ENCODE data around the gene FLT4. TPM values are rescaled to one million over a fixed set of nuclear protein-coding genes. Genes with fewer than 3 reads are reported as not detected.

Gene FLT4
- total and polyA plus RNA-seq, 9 of the 15 experiments (the other 6 are each of a cell fraction or from before 2014, with no cell fraction given), result 0.01 to 0.42 (median 0.14) TPM; not detected in 2

DNA sequence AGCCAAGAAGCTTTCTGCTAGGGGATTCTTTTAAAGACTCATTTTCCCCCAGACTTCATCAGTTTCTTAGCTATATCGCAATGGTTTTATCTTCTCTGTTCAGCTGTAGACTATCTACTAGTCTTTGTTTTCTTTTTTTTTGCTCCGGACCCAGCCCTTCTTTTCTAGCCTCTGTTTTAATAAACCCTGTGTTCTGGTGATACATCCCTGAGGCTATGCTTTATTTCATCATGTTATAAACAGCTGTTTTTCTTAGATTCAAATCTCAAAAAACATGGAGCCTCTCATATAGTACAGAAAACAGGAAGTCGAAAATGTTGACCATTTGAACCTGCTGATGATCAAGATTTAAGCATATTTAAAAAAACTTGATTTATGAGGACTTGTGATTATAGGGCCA, 95.9 kb downstream of the FLT4 start (continued):
- TF ChIP-seq FOXM1 (IDR thresholded peaks at IDR 0.05; ENCODE audit: low read depth) (peak; percentile 60; the same call in 1 of the 2 replicates), FOXM1 (CRISPR knock-in tag; IDR thresholded peaks at IDR 0.05; ENCODE audit: low read depth) (no peak), ARID2 (IDR thresholded peaks at IDR 0.05) (no peak), ARHGAP35 (IDR thresholded peaks at IDR 0.05; ENCODE audit: partially characterized antibody) (no peak), ZNF263 (CRISPR knock-in tag; IDR thresholded peaks at IDR 0.05; ENCODE audit: borderline replicate concordance) (no peak), TOE1 (IDR thresholded peaks at IDR 0.05; ENCODE audit: borderline replicate concordance) (no peak), TOE1 (CRISPR knock-in tag; IDR thresholded peaks at IDR 0.05; ENCODE audit: borderline replicate concordance, low read depth) (no peak), PHB (CRISPR knock-in tag; IDR thresholded peaks at IDR 0.05) (no peak), SIRT6 (IDR thresholded peaks at IDR 0.05; ENCODE audit: low read depth, low read length) (no peak), KLF13 (tag; IDR thresholded peaks at IDR 0.05; ENCODE audit: borderline replicate concordance, low read depth) (no peak), POLR2B (IDR thresholded peaks at IDR 0.05; ENCODE audit: low read depth, partially characterized antibody) (no peak), ZNF778 (CRISPR knock-in tag; IDR thresholded peaks at IDR 0.05) (no peak)
- TF ChIP-seq, protein P1, sequence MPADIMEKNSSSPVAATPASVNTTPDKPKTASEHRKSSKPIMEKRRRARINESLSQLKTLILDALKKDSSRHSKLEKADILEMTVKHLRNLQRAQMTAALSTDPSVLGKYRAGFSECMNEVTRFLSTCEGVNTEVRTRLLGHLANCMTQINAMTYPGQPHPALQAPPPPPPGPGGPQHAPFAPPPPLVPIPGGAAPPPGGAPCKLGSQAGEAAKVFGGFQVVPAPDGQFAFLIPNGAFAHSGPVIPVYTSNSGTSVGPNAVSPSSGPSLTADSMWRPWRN (IDR thresholded peaks at IDR 0.05; ENCODE audit: low read depth), result no peak
- TF ChIP-seq, protein P2, sequence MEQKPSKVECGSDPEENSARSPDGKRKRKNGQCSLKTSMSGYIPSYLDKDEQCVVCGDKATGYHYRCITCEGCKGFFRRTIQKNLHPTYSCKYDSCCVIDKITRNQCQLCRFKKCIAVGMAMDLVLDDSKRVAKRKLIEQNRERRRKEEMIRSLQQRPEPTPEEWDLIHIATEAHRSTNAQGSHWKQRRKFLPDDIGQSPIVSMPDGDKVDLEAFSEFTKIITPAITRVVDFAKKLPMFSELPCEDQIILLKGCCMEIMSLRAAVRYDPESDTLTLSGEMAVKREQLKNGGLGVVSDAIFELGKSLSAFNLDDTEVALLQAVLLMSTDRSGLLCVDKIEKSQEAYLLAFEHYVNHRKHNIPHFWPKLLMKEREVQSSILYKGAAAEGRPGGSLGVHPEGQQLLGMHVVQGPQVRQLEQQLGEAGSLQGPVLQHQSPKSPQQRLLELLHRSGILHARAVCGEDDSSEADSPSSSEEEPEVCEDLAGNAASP (IDR thresholded peaks at IDR 0.05), result no peak
- TF ChIP-seq, protein P3, sequence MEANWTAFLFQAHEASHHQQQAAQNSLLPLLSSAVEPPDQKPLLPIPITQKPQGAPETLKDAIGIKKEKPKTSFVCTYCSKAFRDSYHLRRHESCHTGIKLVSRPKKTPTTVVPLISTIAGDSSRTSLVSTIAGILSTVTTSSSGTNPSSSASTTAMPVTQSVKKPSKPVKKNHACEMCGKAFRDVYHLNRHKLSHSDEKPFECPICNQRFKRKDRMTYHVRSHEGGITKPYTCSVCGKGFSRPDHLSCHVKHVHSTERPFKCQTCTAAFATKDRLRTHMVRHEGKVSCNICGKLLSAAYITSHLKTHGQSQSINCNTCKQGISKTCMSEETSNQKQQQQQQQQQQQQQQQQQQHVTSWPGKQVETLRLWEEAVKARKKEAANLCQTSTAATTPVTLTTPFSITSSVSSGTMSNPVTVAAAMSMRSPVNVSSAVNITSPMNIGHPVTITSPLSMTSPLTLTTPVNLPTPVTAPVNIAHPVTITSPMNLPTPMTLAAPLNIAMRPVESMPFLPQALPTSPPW (CRISPR knock-in tag; IDR thresholded peaks at IDR 0.05), result no peak; the same call in 1 of the 2 replicates
- TF ChIP-seq, protein P4, sequence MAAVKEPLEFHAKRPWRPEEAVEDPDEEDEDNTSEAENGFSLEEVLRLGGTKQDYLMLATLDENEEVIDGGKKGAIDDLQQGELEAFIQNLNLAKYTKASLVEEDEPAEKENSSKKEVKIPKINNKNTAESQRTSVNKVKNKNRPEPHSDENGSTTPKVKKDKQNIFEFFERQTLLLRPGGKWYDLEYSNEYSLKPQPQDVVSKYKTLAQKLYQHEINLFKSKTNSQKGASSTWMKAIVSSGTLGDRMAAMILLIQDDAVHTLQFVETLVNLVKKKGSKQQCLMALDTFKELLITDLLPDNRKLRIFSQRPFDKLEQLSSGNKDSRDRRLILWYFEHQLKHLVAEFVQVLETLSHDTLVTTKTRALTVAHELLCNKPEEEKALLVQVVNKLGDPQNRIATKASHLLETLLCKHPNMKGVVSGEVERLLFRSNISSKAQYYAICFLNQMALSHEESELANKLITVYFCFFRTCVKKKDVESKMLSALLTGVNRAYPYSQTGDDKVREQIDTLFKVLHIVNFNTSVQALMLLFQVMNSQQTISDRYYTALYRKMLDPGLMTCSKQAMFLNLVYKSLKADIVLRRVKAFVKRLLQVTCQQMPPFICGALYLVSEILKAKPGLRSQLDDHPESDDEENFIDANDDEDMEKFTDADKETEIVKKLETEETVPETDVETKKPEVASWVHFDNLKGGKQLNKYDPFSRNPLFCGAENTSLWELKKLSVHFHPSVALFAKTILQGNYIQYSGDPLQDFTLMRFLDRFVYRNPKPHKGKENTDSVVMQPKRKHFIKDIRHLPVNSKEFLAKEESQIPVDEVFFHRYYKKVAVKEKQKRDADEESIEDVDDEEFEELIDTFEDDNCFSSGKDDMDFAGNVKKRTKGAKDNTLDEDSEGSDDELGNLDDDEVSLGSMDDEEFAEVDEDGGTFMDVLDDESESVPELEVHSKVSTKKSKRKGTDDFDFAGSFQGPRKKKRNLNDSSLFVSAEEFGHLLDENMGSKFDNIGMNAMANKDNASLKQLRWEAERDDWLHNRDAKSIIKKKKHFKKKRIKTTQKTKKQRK (IDR thresholded peaks at IDR 0.05; ENCODE audit: borderline replicate concordance, low read depth, low read length), result no peak
- TF ChIP-seq, protein P5, sequence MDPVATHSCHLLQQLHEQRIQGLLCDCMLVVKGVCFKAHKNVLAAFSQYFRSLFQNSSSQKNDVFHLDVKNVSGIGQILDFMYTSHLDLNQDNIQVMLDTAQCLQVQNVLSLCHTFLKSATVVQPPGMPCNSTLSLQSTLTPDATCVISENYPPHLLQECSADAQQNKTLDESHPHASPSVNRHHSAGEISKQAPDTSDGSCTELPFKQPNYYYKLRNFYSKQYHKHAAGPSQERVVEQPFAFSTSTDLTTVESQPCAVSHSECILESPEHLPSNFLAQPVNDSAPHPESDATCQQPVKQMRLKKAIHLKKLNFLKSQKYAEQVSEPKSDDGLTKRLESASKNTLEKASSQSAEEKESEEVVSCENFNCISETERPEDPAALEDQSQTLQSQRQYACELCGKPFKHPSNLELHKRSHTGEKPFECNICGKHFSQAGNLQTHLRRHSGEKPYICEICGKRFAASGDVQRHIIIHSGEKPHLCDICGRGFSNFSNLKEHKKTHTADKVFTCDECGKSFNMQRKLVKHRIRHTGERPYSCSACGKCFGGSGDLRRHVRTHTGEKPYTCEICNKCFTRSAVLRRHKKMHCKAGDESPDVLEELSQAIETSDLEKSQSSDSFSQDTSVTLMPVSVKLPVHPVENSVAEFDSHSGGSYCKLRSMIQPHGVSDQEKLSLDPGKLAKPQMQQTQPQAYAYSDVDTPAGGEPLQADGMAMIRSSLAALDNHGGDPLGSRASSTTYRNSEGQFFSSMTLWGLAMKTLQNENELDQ (CRISPR knock-in tag; IDR thresholded peaks at IDR 0.05; ENCODE audit: borderline replicate concordance), result no peak
